HG03066 (cell line): ENCODE measurements around the gene KPNA3.
"Not testable (repeated sequence)": the region's sequence is repeated elsewhere in the genome, so short reads cannot be mapped to it uniquely, and the experiment has no call there.

Experiments used
- ATAC-seq: cut with Tn5 transposase; IDR thresholded peaks from one replicate; pipeline ENCODE4 v1.9.1; 2021; ENCODE audit warnings: low read depth; ENCODE audit not compliant: unreplicated experiment

KPNA3 gene

DNA sequence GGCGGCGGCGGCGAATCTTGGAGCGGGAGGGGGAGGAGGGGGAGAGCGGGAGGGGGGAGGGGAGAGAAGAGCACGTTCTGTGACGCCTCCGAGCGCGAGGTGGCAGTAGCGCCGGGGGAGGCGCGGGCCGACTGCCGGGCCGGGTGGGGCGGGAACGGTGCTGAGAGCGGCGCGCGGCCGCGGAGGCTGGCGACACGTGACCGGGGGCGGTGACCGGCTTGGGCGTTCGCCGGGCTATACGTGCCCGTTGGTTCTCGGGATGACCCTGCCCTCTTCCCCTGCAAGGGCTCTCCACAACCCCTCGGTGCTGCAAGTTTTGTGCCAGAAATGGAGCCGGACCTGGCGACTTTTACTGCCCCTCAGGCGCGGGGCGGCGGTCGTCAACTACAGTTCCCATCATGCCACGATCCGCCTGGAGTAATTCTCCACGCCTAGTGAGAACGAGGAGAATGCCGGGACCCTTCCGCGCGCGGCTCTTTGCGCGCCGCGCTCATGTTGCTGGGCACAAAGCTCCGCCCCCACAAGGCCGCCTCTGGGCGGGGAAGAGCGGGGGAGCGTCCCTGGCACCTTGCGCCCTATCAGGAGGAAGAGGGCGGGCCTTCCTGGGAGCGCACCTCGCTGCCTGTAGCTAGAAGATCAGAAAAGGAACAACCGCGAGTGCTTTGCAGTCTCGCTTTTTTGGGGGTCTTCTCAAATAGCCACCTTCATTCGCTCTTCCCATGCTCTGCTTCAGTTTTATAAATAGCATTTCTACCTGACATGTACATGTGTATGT lies at the start of gene KPNA3:
Gene KPNA3, minus strand, starts transcription at position 133 of the 775 bp plus-strand sequence. CDS start 176 bp downstream, outside the sequence.
- ATAC-seq = peak; percentile 82

- ATAC-seq = no peak
Measured at GRCh38 chr13:49841964-49842363, 49.5 kb upstream of the KPNA3 start.

GRCh38 chr13:49840675-49841074 lies 48.2 kb upstream of the KPNA3 start:
- ATAC-seq = no peak

DNA sequence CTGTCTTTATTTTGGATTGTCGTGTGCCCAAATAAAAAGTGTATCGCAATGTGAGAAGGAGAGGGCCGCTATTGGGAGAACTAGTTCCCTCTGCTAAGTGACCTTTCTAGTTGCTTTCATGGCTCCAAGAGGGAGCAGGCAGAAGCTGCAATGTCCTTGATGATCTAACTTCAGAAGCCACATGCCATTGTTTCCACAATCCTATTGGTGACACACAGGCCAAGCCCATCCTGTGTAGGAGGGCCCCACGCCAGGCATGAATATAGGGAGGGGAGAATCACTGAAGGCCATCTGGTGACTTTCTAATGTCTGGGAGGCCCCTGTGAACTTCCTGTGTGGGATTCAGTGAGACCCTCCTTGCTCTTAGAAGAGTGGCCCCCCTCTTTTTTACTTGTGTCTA lies 47.8 kb upstream of the KPNA3 start:
- no peak for ATAC-seq

- ATAC-seq = no peak
Measured at GRCh38 chr13:49838989-49839388, 46.5 kb upstream of the KPNA3 start.

DNA sequence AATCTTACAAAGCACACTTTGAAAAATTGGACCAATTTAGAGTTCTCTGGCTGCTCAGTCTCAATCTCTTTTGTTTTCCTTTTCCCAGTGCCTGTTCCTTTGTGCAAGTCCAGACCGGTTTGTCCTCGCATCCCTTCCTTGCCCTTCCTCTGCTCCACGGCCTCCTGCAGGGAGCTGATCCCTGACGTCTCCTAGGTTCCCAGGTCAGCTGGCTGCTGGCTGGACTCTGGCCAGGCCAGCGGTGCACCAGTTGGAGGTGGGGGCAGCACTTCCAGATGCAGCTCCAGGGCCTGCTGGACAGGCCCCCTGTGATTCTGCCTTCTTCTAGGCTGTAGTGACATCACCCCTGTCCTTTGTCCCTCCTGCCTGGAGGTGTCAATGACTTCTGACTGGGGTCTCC lies 44.0 kb upstream of the KPNA3 start:
- no peak for ATAC-seq

- no peak for ATAC-seq
Measured at GRCh38 chr13:49833402-49833801, 40.9 kb upstream of the KPNA3 start.

GRCh38 chr13:49831455-49831854 lies 39.0 kb upstream of the KPNA3 start:
- ATAC-seq = no peak

- no peak for ATAC-seq
Measured at GRCh38 chr13:49830721-49831120, 38.2 kb upstream of the KPNA3 start.

DNA sequence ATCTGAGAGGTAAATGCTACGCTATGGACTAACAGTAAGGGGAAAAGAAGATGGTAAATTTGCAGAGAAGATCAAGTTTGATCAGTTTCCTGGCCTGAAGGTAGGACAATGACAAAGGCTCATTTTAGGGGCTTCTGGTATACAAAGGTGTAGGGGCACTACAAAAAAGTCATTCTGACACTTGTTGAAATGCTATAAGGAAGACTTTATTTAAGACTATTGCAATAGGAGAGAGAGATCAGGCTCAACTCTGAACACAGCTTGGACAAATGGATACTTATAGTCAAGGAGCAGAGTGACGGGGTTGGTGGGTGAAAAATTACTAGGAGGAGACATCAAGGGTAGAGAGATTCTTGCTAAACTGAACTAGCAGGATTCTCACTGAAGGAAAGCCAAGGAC lies 37.2 kb upstream of the KPNA3 start:
- no peak for ATAC-seq

- ATAC-seq = no peak
Measured at GRCh38 chr13:49828453-49828852, 36.0 kb upstream of the KPNA3 start.

DNA sequence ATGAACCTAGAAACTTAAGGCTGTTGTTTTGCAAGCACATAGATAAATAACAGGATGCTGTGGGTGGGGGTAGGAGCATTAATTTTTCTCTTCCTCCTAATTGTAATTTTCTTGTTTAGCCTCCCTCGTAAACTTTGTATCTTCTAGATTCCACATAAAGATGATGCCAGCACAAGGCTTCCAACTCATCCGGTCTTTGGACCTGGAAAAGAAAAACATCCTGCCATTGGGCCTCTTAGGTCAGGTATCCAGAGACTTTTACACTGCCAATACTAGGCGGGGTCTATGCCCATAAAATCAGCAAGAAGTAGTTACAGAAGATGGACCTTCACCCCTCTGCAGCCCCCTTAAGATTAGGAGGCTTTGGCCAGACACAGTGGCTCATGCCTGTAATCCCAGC lies 35.4 kb upstream of the KPNA3 start:
- ATAC-seq = no peak

- no peak for ATAC-seq
Measured at GRCh38 chr13:49827336-49827735, 34.9 kb upstream of the KPNA3 start.

DNA sequence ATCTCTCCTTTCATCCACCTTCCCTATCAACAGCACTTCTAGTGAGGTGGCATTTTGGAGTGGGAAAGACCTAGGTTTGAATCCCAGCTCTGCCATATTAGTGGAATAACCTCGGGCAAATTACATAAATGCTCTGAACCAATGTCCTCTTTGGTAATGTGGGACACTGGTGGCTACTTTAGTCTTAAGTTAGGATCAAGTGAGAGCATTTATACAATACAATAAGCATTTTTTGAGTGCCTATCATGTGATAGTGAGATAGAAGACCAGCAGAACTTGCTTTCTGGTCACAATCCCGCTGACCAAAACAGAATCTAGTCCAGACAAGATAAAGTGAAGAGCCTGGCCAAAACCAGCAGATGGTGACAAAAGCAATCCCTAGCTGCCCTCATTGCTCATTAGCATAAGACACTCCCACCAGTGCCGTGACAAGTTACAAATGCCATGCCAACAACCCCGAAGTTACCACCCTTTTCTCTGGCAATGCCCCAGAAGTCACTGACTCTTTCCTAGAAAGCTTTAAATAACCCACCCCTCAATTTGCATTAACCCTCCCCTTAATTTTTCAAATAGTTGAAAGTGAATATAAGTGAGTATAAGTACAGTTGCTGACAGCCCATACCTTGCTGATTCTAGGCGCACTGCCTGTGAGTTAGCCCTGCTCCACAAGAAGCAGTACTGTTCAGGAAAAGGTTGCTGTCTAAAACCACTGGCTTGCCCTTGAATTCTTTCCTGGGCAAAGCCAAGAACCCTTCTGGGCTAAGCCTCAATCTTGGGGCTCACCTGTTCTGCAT lies 28.9 kb upstream of the KPNA3 start:
- ATAC-seq = no peak

DNA sequence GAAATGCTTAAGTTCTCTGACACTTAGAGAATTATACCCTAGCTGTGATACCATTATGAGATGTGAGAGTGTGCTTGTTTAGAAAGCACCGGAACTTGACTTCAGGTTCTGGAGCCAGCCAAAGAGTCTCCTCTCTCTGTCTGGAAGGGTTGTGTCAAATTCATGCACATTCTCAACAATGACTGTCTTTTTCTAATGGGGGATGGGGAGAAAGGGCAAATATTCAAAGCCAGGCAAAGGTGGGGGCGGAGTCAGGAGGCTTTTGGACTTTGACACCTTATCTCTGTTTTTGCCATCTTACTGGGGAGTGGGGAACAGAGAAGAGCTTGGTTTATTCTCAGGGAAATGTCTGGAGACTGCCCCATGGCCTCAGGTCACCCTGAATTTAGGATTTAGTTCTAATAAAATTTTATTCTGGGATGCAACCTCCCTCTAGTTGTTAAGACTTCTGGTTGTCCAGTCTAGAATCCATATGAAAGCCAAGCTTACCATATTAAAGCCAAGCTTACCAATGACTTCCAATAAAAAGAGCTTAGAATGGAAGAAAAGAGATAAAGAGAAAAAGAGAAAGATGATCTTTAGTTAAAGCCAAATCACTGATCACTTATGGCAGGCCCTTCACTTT lies 28.2 kb upstream of the KPNA3 start:
- ATAC-seq = no peak

GRCh38 chr13:49816047-49816446 lies 23.6 kb upstream of the KPNA3 start:
- not testable (repeated sequence) for ATAC-seq

DNA sequence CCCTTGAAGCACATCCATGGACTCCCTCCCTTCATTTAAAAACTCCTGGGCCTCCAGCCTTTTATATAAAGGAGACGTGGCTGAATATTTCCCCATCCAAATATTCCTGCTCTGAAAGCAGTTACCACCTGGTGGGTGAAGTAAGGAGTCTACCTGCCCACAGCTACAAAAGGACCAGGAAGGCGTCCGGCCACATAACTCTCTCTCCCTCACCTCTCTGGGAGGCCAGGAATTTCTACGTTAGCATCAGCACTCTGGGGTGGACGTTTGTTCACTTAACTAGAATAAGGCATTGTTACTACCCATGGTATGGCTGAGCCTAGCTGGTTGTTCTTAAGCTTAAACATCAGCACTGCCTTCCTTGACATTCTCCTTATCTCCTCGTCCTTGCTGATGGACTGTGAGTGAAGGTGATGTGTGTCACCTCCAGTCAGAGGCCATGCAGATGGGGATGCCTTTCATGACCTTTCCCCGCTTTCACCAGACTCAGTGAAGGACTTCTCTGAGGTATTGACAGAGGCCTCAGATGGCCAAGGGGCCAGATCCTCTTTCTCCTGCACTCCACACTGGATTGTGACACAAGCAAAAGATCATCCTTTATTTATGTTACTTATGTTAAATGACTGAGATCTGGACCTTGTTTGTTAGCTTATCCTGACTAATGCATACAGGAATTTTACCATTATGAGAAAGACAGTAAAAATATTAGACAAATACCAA lies 22.2 kb upstream of the KPNA3 start:
- ATAC-seq = no peak

DNA sequence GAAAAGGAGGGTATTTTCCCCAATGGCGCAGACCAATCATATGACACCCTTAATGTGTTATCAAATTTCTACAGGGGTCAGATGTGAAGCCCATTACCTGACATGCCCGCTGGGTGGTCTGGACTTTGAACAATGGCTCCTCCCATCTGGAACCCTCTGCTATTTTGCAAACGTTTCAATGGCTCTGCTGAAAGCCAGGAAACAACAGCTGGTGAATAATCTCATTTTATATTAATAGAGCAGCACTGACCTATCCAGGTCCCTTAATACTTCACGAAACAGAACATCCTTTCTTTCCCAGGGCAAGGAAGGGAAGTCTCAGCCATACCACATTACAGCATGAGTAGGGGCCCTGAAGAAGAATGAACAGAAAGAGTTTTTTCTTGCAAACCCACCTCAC lies 20.3 kb upstream of the KPNA3 start:
- no peak for ATAC-seq

DNA sequence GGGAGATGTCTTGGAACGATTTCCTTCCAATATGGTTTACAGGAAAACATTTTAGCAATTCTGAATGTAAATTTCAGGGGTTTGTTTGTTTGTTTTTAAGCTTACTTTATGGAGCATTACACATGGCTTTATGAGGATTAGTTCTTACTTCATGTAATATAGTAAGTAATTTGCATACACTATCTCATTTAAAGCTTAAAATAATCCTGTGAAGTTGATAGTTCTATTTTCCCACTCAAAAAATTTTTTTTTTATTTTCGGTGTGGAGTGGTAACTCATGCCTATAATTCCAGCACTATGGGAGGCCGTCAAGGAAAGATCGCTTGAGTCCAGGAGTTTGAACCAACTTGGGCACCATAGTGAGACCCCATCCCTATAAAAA lies 19.0 kb upstream of the KPNA3 start:
- no peak for ATAC-seq

DNA sequence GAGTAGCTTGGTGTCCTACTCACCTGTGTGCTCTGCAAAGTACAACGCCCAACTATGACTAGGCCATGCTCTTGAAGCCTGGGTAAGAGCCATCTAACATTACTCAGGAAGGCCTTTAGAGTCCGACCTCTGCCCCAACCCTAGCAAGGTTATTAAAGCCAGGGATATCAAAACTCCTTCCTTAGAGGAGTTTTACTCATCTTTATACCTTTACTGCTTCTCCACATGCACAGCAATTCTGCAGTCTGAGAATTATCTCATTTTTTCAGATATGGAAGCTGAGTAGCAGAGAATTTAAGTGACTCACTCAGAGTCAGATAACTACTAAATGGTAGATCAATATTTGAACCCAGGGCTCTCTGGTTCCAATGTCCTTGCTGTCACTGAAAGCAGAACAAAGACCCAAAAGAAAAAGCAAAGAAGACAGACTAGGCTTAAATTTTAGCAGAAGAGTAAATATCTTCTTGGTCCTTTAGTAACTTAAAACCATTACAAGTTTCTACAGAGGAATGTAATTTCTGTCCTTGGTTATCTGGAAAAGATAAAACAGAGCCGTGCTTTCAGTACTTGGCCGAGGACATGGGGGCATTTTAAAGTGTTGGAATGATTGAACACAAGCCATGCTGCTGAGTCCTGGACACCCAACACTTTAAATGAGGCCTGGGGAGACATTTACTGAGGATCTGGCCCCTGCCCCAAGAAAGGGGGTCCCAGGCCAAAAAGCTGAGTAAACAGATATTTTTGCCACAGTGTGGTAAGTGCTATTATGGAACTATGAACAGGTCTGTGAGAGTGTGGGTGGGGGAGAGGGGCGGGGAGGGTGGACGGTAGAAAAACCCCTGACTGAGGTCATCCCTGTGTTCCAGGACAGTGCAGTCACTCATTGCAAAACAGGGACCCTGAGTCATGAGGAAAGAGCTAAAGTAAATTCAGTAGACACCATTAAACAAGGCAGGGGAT lies 18.4 kb upstream of the KPNA3 start:
- no peak for ATAC-seq
